Measurements from ENCODE around the gene CUX1. TPM values are rescaled to one million over a fixed set of nuclear protein-coding genes. Genes with fewer than 3 reads are reported as not detected.

CUX1 gene
- total RNA-seq, 1 donor from 2014 or later, result 66.4 TPM

- Histone ChIP-seq H3K36me3 (no peaks in the 10 kb centered on the region), H3K4me3 (no peak overlapping the region), H3K4me2 (no peak overlapping the region), H3K79me2 (ENCODE audit: low read depth) (no peaks in the 10 kb centered on the region), H3K27me3 (no peaks in the 10 kb centered on the region), H3F3A (ENCODE audit: low read depth) (no peaks in the 10 kb centered on the region), H4K20me1 (ENCODE audit: low read depth) (no peaks in the 10 kb centered on the region), H3K4me1 (no peaks in the 10 kb centered on the region), H3K9ac (no peak overlapping the region), H2AFZ (replicated peaks) (no peak overlapping the region), H3K27ac (no peak overlapping the region), H3K9me3 (ENCODE audit: low read depth) (no peaks in the 10 kb centered on the region)
- Mint-ChIP-seq H3K27ac (no peak overlapping the region), H3K9me3 (no peaks in the 10 kb centered on the region), H3K36me3 (peaks cover 10% of the 10 kb centered on the region), H3K4me3 (no peak overlapping the region), H3K27me3 (ENCODE audit: insufficient read depth, low read depth) (no peaks in the 10 kb centered on the region), H3K4me1 (no peaks in the 10 kb centered on the region)
- no peak for TF ChIP-seq CTCF (IDR thresholded peaks at IDR 0.05)
- no peak for TF ChIP-seq EZH2phosphoT487 (IDR thresholded peaks at IDR 0.05)
- no peak for TF ChIP-seq EZH2 (IDR thresholded peaks at IDR 0.05)
- no peak for DNase-seq (ENCODE audit: low spot score)
Observed at GRCh38 chr7:102185796-102186195, 368.4 kb downstream of the CUX1 start.

- Mint-ChIP-seq H3K4me3 (no peak overlapping the region), H3K36me3 (peaks cover 9% of the 10 kb centered on the region), H3K27ac (no peak overlapping the region), H3K9me3 (no peaks in the 10 kb centered on the region), H3K27me3 (ENCODE audit: insufficient read depth, low read depth) (no peaks in the 10 kb centered on the region), H3K4me1 (no peaks in the 10 kb centered on the region)
- H4K20me1 ChIP-seq (ENCODE audit: low read depth), result no peaks in the 10 kb centered on the region
- no peak for TF ChIP-seq EZH2 (IDR thresholded peaks at IDR 0.05)
- no peak for TF ChIP-seq CTCF (IDR thresholded peaks at IDR 0.05)
- TF ChIP-seq EZH2phosphoT487 (IDR thresholded peaks at IDR 0.05), result no peak
- no peak overlapping the region for H3K4me2 ChIP-seq
- H3K4me1 ChIP-seq, result no peaks in the 10 kb centered on the region
- no peaks in the 10 kb centered on the region for H3K9me3 ChIP-seq (ENCODE audit: low read depth)
- H3K9ac ChIP-seq, result no peak overlapping the region
- H3K27me3 ChIP-seq, result no peaks in the 10 kb centered on the region
- H3K4me3 ChIP-seq, result no peak overlapping the region
- H3K79me2 ChIP-seq (ENCODE audit: low read depth), result no peaks in the 10 kb centered on the region
- no peak overlapping the region for H2AFZ ChIP-seq (replicated peaks)
- no peak for DNase-seq (ENCODE audit: low spot score)
- no peak overlapping the region for H3K27ac ChIP-seq
- no peaks in the 10 kb centered on the region for H3F3A ChIP-seq (ENCODE audit: low read depth)
- no peaks in the 10 kb centered on the region for H3K36me3 ChIP-seq
Observed at GRCh38 chr7:102186306-102186705, 368.9 kb downstream of the CUX1 start.

- Histone ChIP-seq H3K79me2 (ENCODE audit: low read depth) (no peaks in the 10 kb centered on the region), H3F3A (ENCODE audit: low read depth) (no peaks in the 10 kb centered on the region), H3K36me3 (no peaks in the 10 kb centered on the region), H3K9me3 (ENCODE audit: low read depth) (no peaks in the 10 kb centered on the region), H3K4me1 (no peaks in the 10 kb centered on the region), H2AFZ (replicated peaks) (no peak overlapping the region), H3K27ac (no peak overlapping the region), H3K4me2 (no peak overlapping the region), H3K4me3 (no peak overlapping the region), H4K20me1 (ENCODE audit: low read depth) (no peaks in the 10 kb centered on the region), H3K9ac (no peak overlapping the region), H3K27me3 (no peaks in the 10 kb centered on the region)
- Mint-ChIP-seq H3K27me3 (ENCODE audit: insufficient read depth, low read depth) (no peaks in the 10 kb centered on the region), H3K4me1 (no peaks in the 10 kb centered on the region), H3K4me3 (no peak overlapping the region), H3K36me3 (peaks cover 15% of the 10 kb centered on the region), H3K9me3 (no peaks in the 10 kb centered on the region), H3K27ac (no peak overlapping the region)
- DNase-seq (ENCODE audit: low spot score), result no peak
- TF ChIP-seq CTCF (IDR thresholded peaks at IDR 0.05), result no peak
- TF ChIP-seq EZH2 (IDR thresholded peaks at IDR 0.05), result no peak
- TF ChIP-seq EZH2phosphoT487 (IDR thresholded peaks at IDR 0.05), result no peak
Observed at GRCh38 chr7:102188746-102189145, 371.3 kb downstream of the CUX1 start.

Data from neural progenitor cell (in vitro differentiated cells).